ENCODE results near the gene TRPV2. TPM values are rescaled to one million over a fixed set of nuclear protein-coding genes. Genes with fewer than 3 reads are reported as not detected.

Gene TRPV2
- total and polyA plus RNA-seq, 9 donors, result 8.7 to 40.4 (median 13.0) TPM

DNA sequence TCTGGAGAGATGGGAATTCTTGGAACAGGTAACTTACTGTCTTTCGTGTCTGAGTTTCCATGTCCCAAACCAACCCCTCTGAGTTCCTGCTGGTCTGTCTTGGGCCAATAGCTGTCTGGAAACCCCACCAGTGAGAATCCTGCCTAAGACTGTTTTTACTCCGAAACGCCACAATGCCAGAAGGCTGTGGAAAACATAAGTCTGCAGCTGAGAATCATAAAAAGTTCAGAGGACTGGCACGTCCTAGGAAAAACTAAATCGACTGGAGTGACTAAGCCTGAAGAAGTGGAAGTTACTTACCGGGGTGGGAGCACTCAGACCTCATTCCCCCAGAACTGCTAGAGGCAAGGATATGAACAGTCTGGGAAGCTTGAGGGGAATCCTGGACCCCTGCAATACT is 63.3 kb downstream of the TRPV2 start:
- Histone ChIP-seq H3K36me3 (no peaks in the 10 kb centered on the region), H3K4me1 (ENCODE audit: insufficient read depth) (peaks cover 9% of the 10 kb centered on the region), H3K4me3 (no peak overlapping the region), H3K27ac (no peak overlapping the region), H3K27me3 (no peaks in the 10 kb centered on the region), H3K9me3 (no peaks in the 10 kb centered on the region)
- no peak for DNase-seq
- no peak for TF ChIP-seq POLR2A (IDR thresholded peaks at IDR 0.05)
- no peak for TF ChIP-seq CTCF (IDR thresholded peaks at IDR 0.05)
- no peak for TF ChIP-seq EP300 (IDR thresholded peaks at IDR 0.05)
- intact Hi-C loops (cut with DNase I), result no loop called here
- WGBS, 3 donors, result 53 to 72% (median 67%) methylated on average over 6 of the region's 6 CpGs

GRCh38 chr17:16479264-16479663 is 63.9 kb downstream of the TRPV2 start:
- 92 to 96% (median 93%) methylated on average over 2 of the region's 2 CpGs for WGBS, 3 donors
- Histone ChIP-seq H3K4me3 (no peak overlapping the region), H3K36me3 (no peaks in the 10 kb centered on the region), H3K27ac (no peak overlapping the region), H3K9me3 (no peaks in the 10 kb centered on the region), H3K4me1 (ENCODE audit: insufficient read depth) (peaks cover 9% of the 10 kb centered on the region), H3K27me3 (no peaks in the 10 kb centered on the region)
- intact Hi-C loops (cut with DNase I), result no loop called here
- no peak for TF ChIP-seq EP300 (IDR thresholded peaks at IDR 0.05)
- no peak for TF ChIP-seq POLR2A (IDR thresholded peaks at IDR 0.05)
- no peak for TF ChIP-seq CTCF (IDR thresholded peaks at IDR 0.05)
- no peak for DNase-seq

DNA sequence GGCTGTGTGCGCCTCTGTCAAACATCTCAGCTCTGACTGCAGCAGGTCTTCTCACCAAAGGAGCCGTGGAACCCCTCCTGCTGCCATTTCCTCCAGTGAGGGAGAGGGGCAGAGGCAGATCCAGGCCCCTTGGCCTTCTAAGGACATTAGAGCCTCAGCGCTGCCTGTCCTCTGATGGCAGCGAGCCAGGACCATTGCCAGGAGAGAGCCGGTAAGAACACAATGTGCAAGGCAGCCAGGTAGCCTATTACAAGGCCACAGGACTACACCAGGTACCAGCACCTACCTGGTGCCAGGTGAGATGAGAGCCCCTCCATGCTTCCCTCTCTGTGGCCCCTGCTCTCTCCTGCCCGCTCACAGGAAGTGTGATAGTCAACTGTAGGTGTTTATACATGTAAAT is 65.6 kb downstream of the TRPV2 start:
- no peak overlapping the region for H3K4me3 ChIP-seq
- intact Hi-C loops (cut with DNase I), result no loop called here
- no peak overlapping the region for H3K27ac ChIP-seq
- H3K4me1 ChIP-seq (ENCODE audit: insufficient read depth), result peaks cover 20% of the 10 kb centered on the region
- TF ChIP-seq CTCF (IDR thresholded peaks at IDR 0.05) (no peak), EP300 (IDR thresholded peaks at IDR 0.05) (no peak)
- no peaks in the 10 kb centered on the region for H3K9me3 ChIP-seq
- DNase-seq, result no peak
- 81 to 90% (median 85%) methylated on average over 6 of the region's 6 CpGs for WGBS, 3 donors
- no peaks in the 10 kb centered on the region for H3K27me3 ChIP-seq
- no peaks in the 10 kb centered on the region for H3K36me3 ChIP-seq

DNA sequence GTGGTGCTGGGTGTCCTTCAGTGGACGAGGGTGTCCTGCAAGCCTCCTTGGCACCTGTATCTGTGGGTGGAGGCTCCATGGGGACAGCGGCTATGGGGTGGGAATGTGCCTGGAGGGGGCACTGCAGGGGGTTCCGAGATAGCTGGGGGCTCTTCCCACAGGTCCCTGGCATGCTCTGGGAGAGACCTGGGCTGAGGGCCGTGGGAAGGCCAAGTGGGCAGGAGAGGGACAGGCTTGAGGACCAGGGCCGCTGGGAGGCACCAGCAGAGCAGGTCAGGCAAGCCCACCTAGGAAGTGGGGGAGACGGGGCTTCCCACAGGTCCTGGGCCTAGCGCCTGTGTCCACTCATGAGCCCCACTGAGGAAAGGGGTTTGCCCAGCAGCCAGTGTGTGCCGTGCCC is 66.9 kb downstream of the TRPV2 start:
- H3K4me1 ChIP-seq (ENCODE audit: insufficient read depth), result peaks cover 18% of the 10 kb centered on the region

More for the DNA sequence above, 66.9 kb downstream of the TRPV2 start:
- H3K27me3 ChIP-seq, result no peaks in the 10 kb centered on the region
- WGBS, 3 donors, result 88 to 91% (median 89%) methylated on average over 8 of the region's 8 CpGs
- H3K27ac ChIP-seq, result no peak overlapping the region
- intact Hi-C loops (cut with DNase I), result no loop called here
- TF ChIP-seq CTCF (IDR thresholded peaks at IDR 0.05) (no peak), EP300 (IDR thresholded peaks at IDR 0.05) (no peak), POLR2A (IDR thresholded peaks at IDR 0.05) (no peak)
- no peaks in the 10 kb centered on the region for H3K36me3 ChIP-seq
- H3K4me3 ChIP-seq, result no peak overlapping the region
- no peak for DNase-seq
- no peaks in the 10 kb centered on the region for H3K9me3 ChIP-seq
